CD14-positive monocyte (primary cell): Measurements from ENCODE around the gene STON1. TPM values are rescaled to one million over a fixed set of nuclear protein-coding genes. Genes with fewer than 3 reads are reported as not detected.
A peak's percentile ranks its signal among the peaks of the same experiment; 100 is the strongest.

Source experiments
- DNase-seq, 3 donors: peaks; one replicate each; pipeline ENCODE4 v3.0.0-alpha.2; 2011 to 2022
- H2AFZ ChIP-seq: 2 replicates; pipeline ENCODE4 v1.6.0; 2012; ENCODE audit warnings: mild to moderate bottlenecking, low read depth, low read length, inconsistent platforms; ENCODE audit not compliant: insufficient read depth, poor library complexity, severe bottlenecking
- H3K27ac ChIP-seq, 2 donors: 1 replicate in 1 of 2; 2 replicates in 1 of 2; pipeline ENCODE4 v1.5.1; 2012 to 2013; ENCODE audit warnings: low read length in 2 of 2, control low read depth in 1 of 2, inconsistent platforms in 1 of 2, low read depth in 1 of 2, mild to moderate bottlenecking in 1 of 2
- H3K27me3 ChIP-seq, 2 donors: one replicate each; pipeline versions ENCODE4 v1.6.0 to v1.6.1; 2011 to 2013; ENCODE audit warnings: low read length in 2 of 2; ENCODE audit not compliant: control insufficient read depth in 2 of 2, insufficient read depth in 2 of 2
- H3K36me3 ChIP-seq, 2 donors: replicated peaks in 1 of 2; 1 replicate in 1 of 2; 2 replicates in 1 of 2; pipeline versions ENCODE4 v1.5.1 to v1.6.1; 2012 to 2013; ENCODE audit warnings: low read length in 2 of 2, control low read depth in 1 of 2, inconsistent platforms in 1 of 2, mild to moderate bottlenecking in 1 of 2; ENCODE audit not compliant: insufficient read depth in 2 of 2, control insufficient read depth in 1 of 2
- H3K4me1 ChIP-seq, 2 donors: 1 replicate in 1 of 2; 2 replicates in 1 of 2; pipeline versions ENCODE4 v1.5.1 to v1.6.1; 2012 to 2013; ENCODE audit warnings: low read length in 2 of 2, control low read depth in 1 of 2, inconsistent platforms in 1 of 2, mild to moderate bottlenecking in 1 of 2, moderate library complexity in 1 of 2; ENCODE audit not compliant: insufficient read depth in 2 of 2, control insufficient read depth in 1 of 2
- H3K4me2 ChIP-seq: replicated peaks from 2 replicates; pipeline ENCODE3; 2012; ENCODE audit warnings: low read length, moderate library complexity, mild to moderate bottlenecking; ENCODE audit not compliant: poor library complexity, severe bottlenecking; ENCODE audit errors: extremely low read depth
- H3K4me3 ChIP-seq, 3 experiments: fragments of 200-600 bp in 1 of 3; sonication (generic) in 1 of 3; replicated peaks in 1 of 3; 1 replicate in 2 of 3; 2 replicates in 1 of 3; pipeline ENCODE4 v1.5.1; 2011 to 2013; ENCODE audit warnings: low read length in 3 of 3, mild to moderate bottlenecking in 3 of 3, control low read depth in 2 of 3, low read depth in 2 of 3, inconsistent platforms in 1 of 3, moderate library complexity in 1 of 3
- H3K79me2 ChIP-seq: 2 replicates; pipeline ENCODE4 v1.6.0; 2012; ENCODE audit warnings: mild to moderate bottlenecking, control low read depth, inconsistent platforms, low read length, moderate library complexity; ENCODE audit not compliant: insufficient read depth
- H3K9ac ChIP-seq: 2 replicates; pipeline ENCODE4 v1.6.0; 2017; ENCODE audit warnings: low read length, mild to moderate bottlenecking; ENCODE audit not compliant: insufficient read depth, poor library complexity, severe bottlenecking
- H3K9me3 ChIP-seq, 2 donors: replicated peaks in 1 of 2; 1 replicate in 1 of 2; 2 replicates in 1 of 2; pipeline versions ENCODE4 v1.5.1 to v1.6.1; 2012 to 2013; ENCODE audit warnings: low read length in 2 of 2, control low read depth in 1 of 2; ENCODE audit not compliant: control insufficient read depth in 1 of 2, insufficient read depth in 1 of 2
- H4K20me1 ChIP-seq: 2 replicates; pipeline ENCODE4 v1.6.0; 2012; ENCODE audit warnings: mild to moderate bottlenecking, low read length, control low read depth, moderate library complexity; ENCODE audit not compliant: insufficient read depth
- H3K27ac Mint-ChIP-seq, 7 donors: one replicate each; pipeline ENCODE4 v1.8.0; 2020; ENCODE audit warnings: mild to moderate bottlenecking in 7 of 7, mixed read lengths in 7 of 7, moderate library complexity in 6 of 7, inconsistent platforms in 2 of 7
- H3K27me3 Mint-ChIP-seq, 3 donors: one replicate each; pipeline ENCODE4 v1.8.0; 2021 to 2022; ENCODE audit warnings: low read depth in 3 of 3, mild to moderate bottlenecking in 3 of 3, mixed read lengths in 3 of 3, moderate library complexity in 3 of 3, inconsistent platforms in 1 of 3
- H3K36me3 Mint-ChIP-seq, 2 donors: one replicate each; pipeline ENCODE4 v1.8.0; 2020; ENCODE audit warnings: mixed read lengths in 2 of 2, inconsistent platforms in 1 of 2, mild to moderate bottlenecking in 1 of 2
- H3K4me1 Mint-ChIP-seq: one replicate; pipeline ENCODE4 v1.8.0; 2020; ENCODE audit warnings: mild to moderate bottlenecking, mixed read lengths
- H3K4me3 Mint-ChIP-seq, 2 donors: one replicate each; pipeline ENCODE4 v1.8.0; 2020; ENCODE audit warnings: mild to moderate bottlenecking in 2 of 2, mixed read lengths in 2 of 2, moderate library complexity in 1 of 2
- H3K9me3 Mint-ChIP-seq, 7 donors: one replicate each; pipeline ENCODE4 v1.8.0; 2020 to 2022; ENCODE audit warnings: mixed read lengths in 7 of 7, mild to moderate bottlenecking in 6 of 7, moderate library complexity in 6 of 7, inconsistent platforms in 2 of 7
- CTCF ChIP-seq: fragments of 200-600 bp; IDR thresholded peaks from one replicate; pipeline ENCODE4 v1.8.0; 2022; ENCODE audit warnings: antibody characterized with exemption, mild to moderate bottlenecking
- WGBS: methylation state at CpG from one replicate; pipeline ENCODE4 v1.1.5; 2013; ENCODE audit warnings: missing lambda C conversion rate; ENCODE audit not compliant: insufficient coverage; 5-methylcytosine and 5-hydroxymethylcytosine counted together
- intact Hi-C, 2 donors: fragments of 100-400 bp; cut with micrococcal nuclease; formaldehyde crosslinking; loops; one replicate each; pipeline versions ENCODE4 v1.15.0 to v1.15.1; 2023
- polyA plus RNA-seq, 3 donors: library from polyadenylated mRNA; depleted of rRNA in 1 of 3; unstranded in 2 of 3; stranded (reverse) in 1 of 3; fragments of 300-500 nt in 2 of 3; fragments of >200 nt in 1 of 3; fragmentation: Illumina TruSeq in 2 of 3; gene quantifications; 1 replicate in 2 of 3; 2 replicates in 1 of 3; pipeline ENCODE4 v1.2.3, GENCODE V29; 2012 to 2021

Gene STON1
- polyA plus RNA-seq, 3 donors: 0.12 to 0.33 TPM; not detected in 1

GRCh38 chr2:48558456-48558855 is 28.5 kb downstream of the STON1 start:
- no peak overlapping the region for H3K27ac Mint-ChIP-seq
- whole genome bisulfite sequencing: no CpG with 5 or more reads among the region's 1 CpG

GRCh38 chr2:48560546-48561209 is 30.7 kb downstream of the STON1 start:
- H3K4me1 ChIP-seq: no peaks in the 10 kb centered on the region
- intact Hi-C loops: no loop called here
- Mint-ChIP-seq H3K27ac (peak overlapping the region in 2 of 7 donors; percentile 1 to 58), H3K27me3 (peaks cover 0 to 5% (median 0%) of the 10 kb centered on the region in 3 donors), H3K36me3 (no peaks in the 10 kb centered on the region), H3K4me1 (no peaks in the 10 kb centered on the region), H3K9me3 (peaks cover 0 to 13% (median 0%) of the 10 kb centered on the region in 7 donors), H3K4me3 (no peak overlapping the region)
- H3K27ac ChIP-seq: no peak overlapping the region
- H3K36me3 ChIP-seq: no peaks in the 10 kb centered on the region
- H4K20me1 ChIP-seq: no peaks in the 10 kb centered on the region
- H3K4me3 ChIP-seq: no peak overlapping the region
- DNase-seq: no peak
- no peak overlapping the region for H2AFZ ChIP-seq
- H3K4me2 ChIP-seq: no peak overlapping the region
- H3K79me2 ChIP-seq: no peaks in the 10 kb centered on the region
- WGBS: 97% methylated on average over 3 of the region's 5 CpGs
- no peaks in the 10 kb centered on the region for H3K9me3 ChIP-seq
- H3K27me3 ChIP-seq: no peaks in the 10 kb centered on the region
- no peak overlapping the region for H3K9ac ChIP-seq
- no peak for TF ChIP-seq CTCF

More at GRCh38 chr2:48558456-48558855, 28.5 kb downstream of the STON1 start:
- H3K79me2 ChIP-seq: no peaks in the 10 kb centered on the region
- H3K9ac ChIP-seq: no peak overlapping the region
- no peaks in the 10 kb centered on the region for H4K20me1 ChIP-seq
- H3K4me1 ChIP-seq: no peaks in the 10 kb centered on the region
- no peak overlapping the region for H3K4me2 ChIP-seq
- no peaks in the 10 kb centered on the region for H3K36me3 ChIP-seq
- H3K9me3 ChIP-seq: no peaks in the 10 kb centered on the region
- H3K4me3 ChIP-seq: no peak overlapping the region
- TF ChIP-seq CTCF: no peak
- H3K27ac ChIP-seq: no peak overlapping the region
- no peak overlapping the region for H3K4me3 Mint-ChIP-seq
- intact Hi-C loops: no loop called here
- no peak overlapping the region for H2AFZ ChIP-seq
- H3K36me3 Mint-ChIP-seq: no peaks in the 10 kb centered on the region
- H3K9me3 Mint-ChIP-seq: peaks cover 0 to 5% (median 0%) of the 10 kb centered on the region in 7 donors
- no peak for DNase-seq
- H3K27me3 Mint-ChIP-seq: peaks cover 0 to 5% (median 0%) of the 10 kb centered on the region in 3 donors
- no peaks in the 10 kb centered on the region for H3K4me1 Mint-ChIP-seq
- H3K27me3 ChIP-seq: no peaks in the 10 kb centered on the region
